ENCODE results near the gene AMER2. TPM values are rescaled to one million over a fixed set of nuclear protein-coding genes. Genes with fewer than 3 reads are reported as not detected.

AMER2 gene
- total and polyA plus RNA-seq, 2 donors from 2014 or later = 0.06 TPM; not detected in 1

- no peak for FAIRE-seq
- intact Hi-C loops (cut with DNase I) = no loop called here
- no peaks in the 10 kb centered on the region for H3K36me3 ChIP-seq (ENCODE audit: control insufficient read depth in 2 of 3, insufficient read depth in 3 of 3, low read length in 3 of 3)
- no peak overlapping the region for H3K9ac ChIP-seq (ENCODE audit: low read length in 3 of 3)
- no peak for TF ChIP-seq CTCF (IDR thresholded peaks at IDR 0.05; ENCODE audit: borderline replicate concordance, extremely low read depth, insufficient read depth)
- no peak overlapping the region for H3K4me3 ChIP-seq (ENCODE audit: low read length in 3 of 3)
- no peak overlapping the region for H3K27ac ChIP-seq (ENCODE audit: low read depth in 2 of 2, low read length in 2 of 2)
- H3K4me1 ChIP-seq (ENCODE audit: control insufficient read depth in 2 of 3, insufficient read depth in 2 of 3, low read depth in 1 of 3, low read length in 3 of 3) = no peaks in the 10 kb centered on the region
- DNase-seq = no peak
- no peaks in the 10 kb centered on the region for H3K27me3 ChIP-seq (ENCODE audit: control insufficient read depth, insufficient read depth, low read length)
- no peaks in the 10 kb centered on the region for H3K9me3 ChIP-seq (ENCODE audit: control insufficient read depth in 2 of 3, insufficient read depth in 1 of 3, low read length in 3 of 3)
Measured at GRCh38 chr13:25112695-25113255, 59.3 kb downstream of the AMER2 start.

Other genes with a start within 250 kb of the AMER2 start
- 0.22 TPM for gene PABPC3, start 76.2 kb downstream of the AMER2 start, total RNA-seq
- gene PABPC3, start 76.2 kb downstream of the AMER2 start, polyA plus RNA-seq (ENCODE audit: insufficient read depth, low read depth, low replicate concordance) = not detected
- 21.4 TPM for gene MTMR6, start 115.2 kb upstream of the AMER2 start, total RNA-seq
- gene MTMR6, start 115.2 kb upstream of the AMER2 start, polyA plus RNA-seq (ENCODE audit: insufficient read depth, low read depth, low replicate concordance) = 9.4 TPM
- gene NUP58, start 129.3 kb upstream of the AMER2 start, total RNA-seq = 39.1 TPM
- gene NUP58, start 129.3 kb upstream of the AMER2 start, polyA plus RNA-seq (ENCODE audit: insufficient read depth, low read depth, low replicate concordance) = 13.0 TPM
- 0.50 TPM for gene ATP8A2, start 199.7 kb upstream of the AMER2 start, total RNA-seq
- 0.73 TPM for gene ATP8A2, start 199.7 kb upstream of the AMER2 start, polyA plus RNA-seq (ENCODE audit: insufficient read depth, low read depth, low replicate concordance)